ENCODE data around the gene CCIN. TPM values are rescaled to one million over a fixed set of nuclear protein-coding genes. Genes with fewer than 3 reads are reported as not detected.
"Not testable (repeated sequence)": the region's sequence is repeated elsewhere in the genome, so short reads cannot be mapped to it uniquely, and the experiment has no call there.

CCIN gene
- total RNA-seq, 1 experiment from 2014 or later = 0.20 TPM

DNA sequence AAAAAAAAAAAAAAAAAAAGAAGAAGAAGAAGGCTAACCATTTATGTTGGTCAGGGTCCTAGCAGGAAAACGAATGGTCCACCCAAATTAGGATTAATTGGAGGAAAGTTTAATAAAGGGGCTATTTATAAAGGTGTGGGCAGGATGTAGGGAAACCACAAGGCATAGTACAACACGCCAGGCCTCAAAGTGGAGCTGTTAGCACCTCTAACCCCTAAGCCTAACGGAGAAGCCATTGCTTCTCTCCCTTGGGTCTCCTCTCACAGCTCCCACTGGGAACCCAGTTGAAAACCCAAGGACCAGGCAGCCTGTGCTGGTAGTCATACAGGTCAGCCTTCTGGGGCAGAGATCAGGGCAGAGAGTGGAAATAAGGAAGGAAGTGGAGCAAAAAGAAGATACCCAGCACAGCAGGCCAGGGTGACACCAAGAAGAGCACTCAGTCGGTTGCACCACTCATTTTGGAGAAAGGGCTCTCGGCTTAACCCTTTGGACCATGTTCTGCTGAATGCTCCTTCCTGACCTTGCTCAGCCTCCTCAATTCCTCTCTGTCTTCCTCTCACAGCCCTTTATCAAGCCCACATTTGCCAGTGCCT lies 41.4 kb upstream of the CCIN start:
- CTCF ChIA-PET = interaction anchor here (4.4 kb wide), 1 partner anchor 38 kb away, joined by 16 read pairs; no protein-coding TSS in a partner anchor
- no peak for ATAC-seq
- Mint-ChIP-seq H3K9me3 (no peaks in the 10 kb centered on the region), H3K27me3 (ENCODE audit: low read depth) (peaks cover 21% of the 10 kb centered on the region), H3K4me3 (no peak overlapping the region), H3K4me1 (peaks cover 9% of the 10 kb centered on the region), H3K36me3 (peaks cover 2% of the 10 kb centered on the region; the same call in 1 of the 2 replicates), H3K27ac (no peak overlapping the region)
- POLR2A ChIA-PET = no interaction called here
- DNase-seq (ENCODE audit: low spot score) = no peak
- TF ChIP-seq, protein P1, sequence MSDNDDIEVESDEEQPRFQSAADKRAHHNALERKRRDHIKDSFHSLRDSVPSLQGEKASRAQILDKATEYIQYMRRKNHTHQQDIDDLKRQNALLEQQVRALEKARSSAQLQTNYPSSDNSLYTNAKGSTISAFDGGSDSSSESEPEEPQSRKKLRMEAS (CRISPR knock-in tag; IDR thresholded peaks at IDR 0.05) = no peak

DNA sequence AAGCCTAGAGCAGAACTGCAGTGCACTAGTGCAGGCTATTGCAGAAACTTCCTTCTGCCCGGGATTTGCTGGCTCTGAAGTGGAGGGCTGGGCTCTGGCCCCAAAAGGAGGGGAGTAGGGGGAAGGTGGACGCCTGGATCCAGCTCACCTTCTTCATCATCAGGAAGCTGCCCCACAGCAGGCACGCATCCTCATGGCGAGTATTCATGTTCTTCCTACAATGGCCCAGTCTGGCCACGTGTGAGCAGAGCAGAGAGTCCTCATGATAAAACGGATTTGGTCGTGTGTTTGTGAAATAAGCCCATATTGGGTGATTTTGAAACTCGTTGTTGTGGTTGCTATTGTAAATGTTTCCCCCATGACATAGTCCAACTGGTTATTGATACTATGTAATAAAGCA lies 40.8 kb upstream of the CCIN start:
- DNase-seq (ENCODE audit: low spot score) (no peak), ATAC-seq (no peak)
- Mint-ChIP-seq H3K9me3 (no peaks in the 10 kb centered on the region), H3K36me3 (no peaks in the 10 kb centered on the region), H3K27me3 (ENCODE audit: low read depth) (peaks cover 27% of the 10 kb centered on the region), H3K27ac (no peak overlapping the region), H3K4me3 (no peak overlapping the region), H3K4me1 (peaks cover 10% of the 10 kb centered on the region)
- TF ChIP-seq FOXJ3 (CRISPR knock-in tag; IDR thresholded peaks at IDR 0.05; ENCODE audit: borderline replicate concordance) = no peak
- POLR2A ChIA-PET = no interaction called here
- CTCF ChIA-PET = no interaction called here

DNA sequence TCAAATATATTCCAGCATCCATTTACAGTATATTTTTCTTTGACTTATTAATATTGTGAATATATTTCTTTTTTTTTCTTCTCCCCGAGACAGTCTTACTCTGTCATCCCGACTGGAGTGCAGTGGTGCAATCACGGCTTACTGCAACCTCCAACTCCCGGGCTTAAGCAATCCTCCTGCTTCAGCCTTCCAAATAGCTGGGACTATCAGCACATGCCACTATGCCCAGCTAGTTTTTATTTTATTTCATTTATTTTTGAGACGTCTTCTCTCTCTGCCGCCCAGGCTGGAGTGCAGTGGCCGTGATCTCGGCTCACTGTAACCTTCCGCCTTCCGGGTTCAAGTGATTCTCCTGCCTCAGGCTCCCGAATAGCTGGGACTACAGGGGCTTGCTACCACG lies 40.0 kb upstream of the CCIN start:
- Mint-ChIP-seq H3K36me3 (no peaks in the 10 kb centered on the region), H3K27ac (no peak overlapping the region), H3K27me3 (ENCODE audit: low read depth) (peaks cover 35% of the 10 kb centered on the region), H3K4me3 (no peak overlapping the region), H3K4me1 (peaks cover 10% of the 10 kb centered on the region), H3K9me3 (no peaks in the 10 kb centered on the region)
- ATAC-seq (no peak), DNase-seq (ENCODE audit: low spot score) (no peak)
- TF ChIP-seq, protein P2, sequence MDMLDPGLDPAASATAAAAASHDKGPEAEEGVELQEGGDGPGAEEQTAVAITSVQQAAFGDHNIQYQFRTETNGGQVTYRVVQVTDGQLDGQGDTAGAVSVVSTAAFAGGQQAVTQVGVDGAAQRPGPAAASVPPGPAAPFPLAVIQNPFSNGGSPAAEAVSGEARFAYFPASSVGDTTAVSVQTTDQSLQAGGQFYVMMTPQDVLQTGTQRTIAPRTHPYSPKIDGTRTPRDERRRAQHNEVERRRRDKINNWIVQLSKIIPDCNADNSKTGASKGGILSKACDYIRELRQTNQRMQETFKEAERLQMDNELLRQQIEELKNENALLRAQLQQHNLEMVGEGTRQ (CRISPR knock-in tag; IDR thresholded peaks at IDR 0.05) = no peak
- no peak for TF ChIP-seq SMAD4 (CRISPR knock-in tag; IDR thresholded peaks at IDR 0.05)
- no peak for TF ChIP-seq ZNF121 (CRISPR knock-in tag; IDR thresholded peaks at IDR 0.05)
- TF ChIP-seq, protein P3, sequence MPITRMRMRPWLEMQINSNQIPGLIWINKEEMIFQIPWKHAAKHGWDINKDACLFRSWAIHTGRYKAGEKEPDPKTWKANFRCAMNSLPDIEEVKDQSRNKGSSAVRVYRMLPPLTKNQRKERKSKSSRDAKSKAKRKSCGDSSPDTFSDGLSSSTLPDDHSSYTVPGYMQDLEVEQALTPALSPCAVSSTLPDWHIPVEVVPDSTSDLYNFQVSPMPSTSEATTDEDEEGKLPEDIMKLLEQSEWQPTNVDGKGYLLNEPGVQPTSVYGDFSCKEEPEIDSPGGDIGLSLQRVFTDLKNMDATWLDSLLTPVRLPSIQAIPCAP (CRISPR knock-in tag; IDR thresholded peaks at IDR 0.05) = no peak
- CTCF ChIA-PET = interaction anchor here (0.9 to 1.0 kb wide), 3 partner anchors 28 to 121 kb away, joined by 3 to 4 read pairs (median 3); no protein-coding TSS in a partner anchor
- POLR2A ChIA-PET = no interaction called here

DNA sequence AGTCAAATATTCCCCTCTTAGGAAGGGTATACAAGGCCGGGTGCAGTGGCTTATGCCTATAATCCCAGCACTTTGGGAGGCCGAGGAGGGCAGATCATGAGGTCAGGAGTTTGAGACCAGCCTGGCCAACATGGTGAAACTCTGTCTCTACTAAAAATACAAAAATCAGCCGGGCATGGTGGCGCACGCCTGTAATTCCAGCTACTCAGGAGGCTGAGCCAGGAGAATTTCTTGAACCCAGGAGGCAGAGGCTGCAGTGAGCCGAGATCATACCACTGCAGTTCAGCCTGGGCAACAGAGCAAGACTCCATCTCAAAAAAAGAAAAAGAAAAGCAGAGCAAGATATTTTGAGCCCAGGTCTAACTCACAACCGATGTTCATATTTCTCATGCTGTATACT lies 37.5 kb upstream of the CCIN start:
- H3K27me3 Mint-ChIP-seq (ENCODE audit: low read depth) = peaks cover 55% of the 10 kb centered on the region
- H3K27ac Mint-ChIP-seq; H3K9me3 Mint-ChIP-seq; POLR2A ChIA-PET; DNase-seq (ENCODE audit: low spot score); ATAC-seq; H3K4me3 Mint-ChIP-seq; H3K36me3 Mint-ChIP-seq: not testable (repeated sequence)
- CTCF ChIA-PET = interaction anchor here (0.7 to 1.3 kb wide), 2 partner anchors 28 to 33 kb away, joined by 3 to 5 read pairs; no protein-coding TSS in a partner anchor
- peaks cover 25% of the 10 kb centered on the region for H3K4me1 Mint-ChIP-seq

DNA sequence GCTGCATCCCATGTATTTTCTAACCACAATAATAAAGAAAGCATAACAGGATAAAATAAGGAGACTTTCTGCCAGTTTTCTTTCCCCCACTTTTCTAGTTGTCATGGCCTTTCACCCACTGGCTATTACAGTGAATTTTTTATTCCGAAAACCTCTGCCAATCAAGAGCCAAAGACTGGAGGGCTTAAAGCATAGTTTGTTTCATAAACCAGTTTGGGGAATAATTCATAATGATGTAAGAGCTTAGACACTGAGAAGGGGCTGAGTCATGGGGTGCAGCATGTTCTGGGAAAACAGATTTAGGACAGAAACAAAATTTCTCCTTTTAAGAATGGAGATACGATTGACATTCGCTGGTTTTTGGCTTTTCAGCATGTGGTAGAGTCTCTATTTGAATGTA lies 37.1 kb upstream of the CCIN start:
- no peak for DNase-seq (ENCODE audit: low spot score)
- Mint-ChIP-seq H3K9me3 (no peaks in the 10 kb centered on the region), H3K4me3 (no peak overlapping the region)

More for the DNA sequence above, 37.1 kb upstream of the CCIN start:
- ATAC-seq = no peak
- H3K4me1 Mint-ChIP-seq = peaks cover 26% of the 10 kb centered on the region
- POLR2A ChIA-PET = no interaction called here
- no peak overlapping the region for H3K27ac Mint-ChIP-seq
- CTCF ChIA-PET = interaction anchor here (1.3 to 2.4 kb wide), 2 partner anchors 33 to 34 kb away, joined by 3 to 12 read pairs; no protein-coding TSS in a partner anchor
- no peak for TF ChIP-seq MXD4 (CRISPR knock-in tag; IDR thresholded peaks at IDR 0.05; ENCODE audit: borderline replicate concordance)
- TF ChIP-seq, protein P4, sequence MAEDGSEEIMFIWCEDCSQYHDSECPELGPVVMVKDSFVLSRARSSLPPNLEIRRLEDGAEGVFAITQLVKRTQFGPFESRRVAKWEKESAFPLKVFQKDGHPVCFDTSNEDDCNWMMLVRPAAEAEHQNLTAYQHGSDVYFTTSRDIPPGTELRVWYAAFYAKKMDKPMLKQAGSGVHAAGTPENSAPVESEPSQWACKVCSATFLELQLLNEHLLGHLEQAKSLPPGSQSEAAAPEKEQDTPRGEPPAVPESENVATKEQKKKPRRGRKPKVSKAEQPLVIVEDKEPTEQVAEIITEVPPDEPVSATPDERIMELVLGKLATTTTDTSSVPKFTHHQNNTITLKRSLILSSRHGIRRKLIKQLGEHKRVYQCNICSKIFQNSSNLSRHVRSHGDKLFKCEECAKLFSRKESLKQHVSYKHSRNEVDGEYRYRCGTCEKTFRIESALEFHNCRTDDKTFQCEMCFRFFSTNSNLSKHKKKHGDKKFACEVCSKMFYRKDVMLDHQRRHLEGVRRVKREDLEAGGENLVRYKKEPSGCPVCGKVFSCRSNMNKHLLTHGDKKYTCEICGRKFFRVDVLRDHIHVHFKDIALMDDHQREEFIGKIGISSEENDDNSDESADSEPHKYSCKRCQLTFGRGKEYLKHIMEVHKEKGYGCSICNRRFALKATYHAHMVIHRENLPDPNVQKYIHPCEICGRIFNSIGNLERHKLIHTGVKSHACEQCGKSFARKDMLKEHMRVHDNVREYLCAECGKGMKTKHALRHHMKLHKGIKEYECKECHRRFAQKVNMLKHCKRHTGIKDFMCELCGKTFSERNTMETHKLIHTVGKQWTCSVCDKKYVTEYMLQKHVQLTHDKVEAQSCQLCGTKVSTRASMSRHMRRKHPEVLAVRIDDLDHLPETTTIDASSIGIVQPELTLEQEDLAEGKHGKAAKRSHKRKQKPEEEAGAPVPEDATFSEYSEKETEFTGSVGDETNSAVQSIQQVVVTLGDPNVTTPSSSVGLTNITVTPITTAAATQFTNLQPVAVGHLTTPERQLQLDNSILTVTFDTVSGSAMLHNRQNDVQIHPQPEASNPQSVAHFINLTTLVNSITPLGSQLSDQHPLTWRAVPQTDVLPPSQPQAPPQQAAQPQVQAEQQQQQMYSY (CRISPR knock-in tag; IDR thresholded peaks at IDR 0.05) = no peak
- no peaks in the 10 kb centered on the region for H3K36me3 Mint-ChIP-seq
- H3K27me3 Mint-ChIP-seq (ENCODE audit: low read depth) = peaks cover 58% of the 10 kb centered on the region
